Measurements from ENCODE around the gene THOC6. TPM values are rescaled to one million over a fixed set of nuclear protein-coding genes. Genes with fewer than 3 reads are reported as not detected.

The THOC6 gene
- total RNA-seq, 1 donor, result 45.0 TPM

GRCh38 chr16:3014971-3015370, 8.9 kb upstream of the THOC6 start:
- no peak for DNase-seq (ENCODE audit: low read depth in 2 of 3, low spot score in 2 of 3)

GRCh38 chr16:3015865-3016521, 7.8 kb upstream of the THOC6 start:
- no peak for DNase-seq (ENCODE audit: low read depth in 2 of 3, low spot score in 2 of 3)

- no peak for DNase-seq (ENCODE audit: low read depth in 2 of 3, low spot score in 2 of 3)
Observed at GRCh38 chr16:3017344-3017743, 6.5 kb upstream of the THOC6 start.

- DNase-seq (ENCODE audit: low read depth in 2 of 3, low spot score in 2 of 3), result peak in 2 of 3 donors; percentile 71 to 72
Observed at GRCh38 chr16:3017794-3018506, 5.9 kb upstream of the THOC6 start, which contains the start of gene CLDN6. Gene CLDN6, minus strand, starts transcription at chr16:3018183. Its CDS starts 2,162 bp downstream, at chr16:3016021.

GRCh38 chr16:3019594-3020246, 4.1 kb upstream of the THOC6 start:
- no peak for DNase-seq (ENCODE audit: low read depth in 2 of 3, low spot score in 2 of 3)

GRCh38 chr16:3020247-3020603, 3.6 kb upstream of the THOC6 start, which contains the start of gene TNFRSF12A:
Gene TNFRSF12A, plus strand, starts transcription at chr16:3020368. Its CDS starts 30 bp downstream, at chr16:3020398.
- peak; percentile 52 to 74 (median 74) for DNase-seq (ENCODE audit: low read depth in 2 of 3, low spot score in 2 of 3)

- peak; percentile 30 to 82 (median 56) for DNase-seq (ENCODE audit: low read depth in 2 of 3, low spot score in 2 of 3)
Observed at GRCh38 chr16:3020604-3021448, 3.0 kb upstream of the THOC6 start.

- peak in 2 of 3 donors; percentile 69 to 73 for DNase-seq (ENCODE audit: low read depth in 2 of 3, low spot score in 2 of 3)
Observed at GRCh38 chr16:3021449-3022207, 2.2 kb upstream of the THOC6 start.

- DNase-seq (ENCODE audit: low read depth in 2 of 3, low spot score in 2 of 3), result peak in 2 of 3 donors; percentile 77 to 79
Observed at GRCh38 chr16:3022208-3022683, 1.6 kb upstream of the THOC6 start.

GRCh38 chr16:3022684-3023414, 986 bp upstream of the THOC6 start:
- no peak for DNase-seq (ENCODE audit: low read depth in 2 of 3, low spot score in 2 of 3)

- no peak for DNase-seq (ENCODE audit: low read depth in 2 of 3, low spot score in 2 of 3)
Observed at GRCh38 chr16:3023415-3023668, 493 bp upstream of the THOC6 start.

GRCh38 chr16:3025032-3026002, 1.5 kb downstream of the THOC6 start:
- DNase-seq (ENCODE audit: low read depth in 2 of 3, low spot score in 2 of 3), result no peak

- DNase-seq (ENCODE audit: low read depth in 2 of 3, low spot score in 2 of 3), result no peak
Observed at GRCh38 chr16:3026003-3026378, 2.2 kb downstream of the THOC6 start.

- no peak for DNase-seq (ENCODE audit: low read depth in 2 of 3, low spot score in 2 of 3)
Observed at GRCh38 chr16:3026609-3027488, 3.0 kb downstream of the THOC6 start.

- no peak for DNase-seq (ENCODE audit: low read depth in 2 of 3, low spot score in 2 of 3)
Observed at GRCh38 chr16:3027489-3027795, 3.6 kb downstream of the THOC6 start.

GRCh38 chr16:3027983-3028715, 4.3 kb downstream of the THOC6 start:
- peak; percentile 84 to 89 (median 86) for DNase-seq (ENCODE audit: low read depth in 2 of 3, low spot score in 2 of 3)

All from hematopoietic multipotent progenitor cell (in vitro differentiated cells).